Effector memory CD8-positive, alpha-beta T cell (primary cell): ENCODE measurements around the gene C2orf74.
"Not testable (repeated sequence)": the region's sequence is repeated elsewhere in the genome, so short reads cannot be mapped to it uniquely, and the experiment has no call there.

Experiments
- ATAC-seq: fragments of 150-1000 bp; cut with Tn5 transposase; replicated peaks from 2 replicates; pipeline ENCODE4 v1.10.0; 2021; ENCODE audit warnings: mild to moderate bottlenecking, moderate library complexity
- DNase-seq, 3 experiments: peaks; one replicate each; pipeline ENCODE4 v3.0.0; 2021
- H3K27ac Mint-ChIP-seq, 2 donors: one replicate each; pipeline ENCODE4 v1.8.0; 2022; ENCODE audit warnings: mild to moderate bottlenecking in 2 of 2, mixed read lengths in 2 of 2, moderate library complexity in 2 of 2
- H3K27me3 Mint-ChIP-seq, 2 donors: one replicate each; pipeline ENCODE4 v1.8.0; 2022; ENCODE audit warnings: mixed read lengths in 2 of 2
- H3K36me3 Mint-ChIP-seq: one replicate; pipeline ENCODE4 v1.8.0; 2022; ENCODE audit warnings: mild to moderate bottlenecking, moderate library complexity, mixed read lengths; ENCODE audit not compliant: insufficient read depth
- H3K4me1 Mint-ChIP-seq, 2 donors: one replicate each; pipeline ENCODE4 v1.8.0; 2022; ENCODE audit warnings: low read depth in 2 of 2, mixed read lengths in 2 of 2
- H3K4me3 Mint-ChIP-seq, 2 donors: one replicate each; pipeline ENCODE4 v1.8.0; 2022; ENCODE audit warnings: mild to moderate bottlenecking in 2 of 2, mixed read lengths in 2 of 2, moderate library complexity in 2 of 2
- H3K9me3 Mint-ChIP-seq, 2 donors: one replicate each; pipeline ENCODE4 v1.8.0; 2022; ENCODE audit warnings: mixed read lengths in 2 of 2
- total RNA-seq, 9 experiments: gene quantifications; one replicate each; lab custom pipeline; 2026; lab: John Stamatoyannopoulos, UW

C2orf74 gene
- total RNA-seq: 0 to 1.5 (median 0.28) reads per million in 9 experiments

GRCh38 chr2:61161888-61162287 is at the start of gene C2orf74:
Gene C2orf74, plus strand, starts transcription at chr2:61162188. Its CDS starts 327 bp downstream, at chr2:61162515.
- no peak within 1 kb of the TSS for H3K4me3 Mint-ChIP-seq
- H3K36me3 Mint-ChIP-seq: peaks cover 31% of the 10 kb centered on the region
- no peak for ATAC-seq

GRCh38 chr2:61114147-61114546 is 47.8 kb upstream of the C2orf74 start:
- peaks cover 7% of the 10 kb centered on the region for H3K36me3 Mint-ChIP-seq
- H3K27ac Mint-ChIP-seq: no peak overlapping the region
- no peaks in the 10 kb centered on the region for H3K4me1 Mint-ChIP-seq
- no peak for DNase-seq
- H3K4me3 Mint-ChIP-seq: no peak overlapping the region
- ATAC-seq: no peak
- no peaks in the 10 kb centered on the region for H3K27me3 Mint-ChIP-seq
- no peaks in the 10 kb centered on the region for H3K9me3 Mint-ChIP-seq

More at GRCh38 chr2:61161888-61162287, at the start of gene C2orf74:
- Mint-ChIP-seq H3K27me3 (no peaks in the 10 kb centered on the region), H3K9me3 (peaks cover 0 to 5% of the 10 kb centered on the region in 2 donors), H3K27ac (peak within 1 kb of the TSS; percentile 11 to 77), H3K4me1 (peaks cover 0 to 4% of the 10 kb centered on the region in 2 donors)
- DNase-seq: no peak

- H3K4me3 Mint-ChIP-seq: no peak overlapping the region
- no peaks in the 10 kb centered on the region for H3K9me3 Mint-ChIP-seq
- ATAC-seq: no peak
- no peak for DNase-seq
- H3K27me3 Mint-ChIP-seq: no peaks in the 10 kb centered on the region
- no peaks in the 10 kb centered on the region for H3K4me1 Mint-ChIP-seq
- peaks cover 7% of the 10 kb centered on the region for H3K36me3 Mint-ChIP-seq
- peak overlapping the region in 1 of 2 donors; percentile 20 for H3K27ac Mint-ChIP-seq
Observed at GRCh38 chr2:61116302-61116701, 45.7 kb upstream of the C2orf74 start.

- Mint-ChIP-seq H3K9me3 (no peaks in the 10 kb centered on the region), H3K27me3 (no peaks in the 10 kb centered on the region), H3K36me3 (peaks cover 7% of the 10 kb centered on the region), H3K27ac (no peak overlapping the region), H3K4me1 (no peaks in the 10 kb centered on the region), H3K4me3 (no peak overlapping the region)
- DNase-seq: no peak
- no peak for ATAC-seq
Observed at GRCh38 chr2:61117534-61117933, 44.5 kb upstream of the C2orf74 start.

GRCh38 chr2:61125123-61125710 is 36.8 kb upstream of the C2orf74 start:
- Mint-ChIP-seq H3K27me3 (no peaks in the 10 kb centered on the region), H3K4me3 (no peak overlapping the region), H3K4me1 (no peaks in the 10 kb centered on the region), H3K27ac (no peak overlapping the region), H3K9me3 (no peaks in the 10 kb centered on the region), H3K36me3 (no peaks in the 10 kb centered on the region)
- DNase-seq (no peak), ATAC-seq (no peak)

- no peaks in the 10 kb centered on the region for H3K27me3 Mint-ChIP-seq
- H3K27ac Mint-ChIP-seq: no peak overlapping the region
- H3K36me3 Mint-ChIP-seq: no peaks in the 10 kb centered on the region
- DNase-seq: no peak
- H3K9me3 Mint-ChIP-seq: no peaks in the 10 kb centered on the region
- H3K4me1 Mint-ChIP-seq: no peaks in the 10 kb centered on the region
- no peak for ATAC-seq
- H3K4me3 Mint-ChIP-seq: no peak overlapping the region
Observed at GRCh38 chr2:61125798-61126197, 36.2 kb upstream of the C2orf74 start.

- ATAC-seq, H3K4me3 Mint-ChIP-seq, DNase-seq, H3K27me3 Mint-ChIP-seq, H3K36me3 Mint-ChIP-seq, H3K9me3 Mint-ChIP-seq, H3K4me1 Mint-ChIP-seq, H3K27ac Mint-ChIP-seq: not testable (repeated sequence)
Observed at GRCh38 chr2:61128122-61128521, 33.9 kb upstream of the C2orf74 start.

GRCh38 chr2:61134141-61134540 is 27.8 kb upstream of the C2orf74 start:
- no peak for ATAC-seq
- no peaks in the 10 kb centered on the region for H3K36me3 Mint-ChIP-seq
- H3K4me3 Mint-ChIP-seq: no peak overlapping the region
- no peak for DNase-seq
- H3K9me3 Mint-ChIP-seq: no peaks in the 10 kb centered on the region
- no peak overlapping the region for H3K27ac Mint-ChIP-seq
- no peaks in the 10 kb centered on the region for H3K27me3 Mint-ChIP-seq
- H3K4me1 Mint-ChIP-seq: no peaks in the 10 kb centered on the region

- Mint-ChIP-seq H3K36me3 (no peaks in the 10 kb centered on the region), H3K9me3 (no peaks in the 10 kb centered on the region), H3K4me3 (no peak overlapping the region), H3K4me1 (no peaks in the 10 kb centered on the region), H3K27ac (no peak overlapping the region), H3K27me3 (no peaks in the 10 kb centered on the region)
- ATAC-seq (no peak), DNase-seq (no peak)
Observed at GRCh38 chr2:61135510-61135909, 26.5 kb upstream of the C2orf74 start.

- H3K36me3 Mint-ChIP-seq: peaks cover 7% of the 10 kb centered on the region
- no peaks in the 10 kb centered on the region for H3K9me3 Mint-ChIP-seq
- no peak overlapping the region for H3K27ac Mint-ChIP-seq
- no peaks in the 10 kb centered on the region for H3K27me3 Mint-ChIP-seq
- no peak for DNase-seq
- no peak for ATAC-seq
- H3K4me1 Mint-ChIP-seq: no peaks in the 10 kb centered on the region
- no peak overlapping the region for H3K4me3 Mint-ChIP-seq
Observed at GRCh38 chr2:61138859-61139258, 23.1 kb upstream of the C2orf74 start.

GRCh38 chr2:61141151-61141550 is 20.8 kb upstream of the C2orf74 start:
- Mint-ChIP-seq H3K4me3 (no peak overlapping the region), H3K9me3 (no peaks in the 10 kb centered on the region), H3K36me3 (peaks cover 13% of the 10 kb centered on the region), H3K27ac (no peak overlapping the region), H3K27me3 (no peaks in the 10 kb centered on the region), H3K4me1 (peaks cover 4 to 5% of the 10 kb centered on the region in 2 donors)
- ATAC-seq (no peak), DNase-seq (no peak)

- peak overlapping the region; percentile 93 to 95 for H3K4me3 Mint-ChIP-seq
- H3K27me3 Mint-ChIP-seq: no peaks in the 10 kb centered on the region
- peaks cover 4 to 5% of the 10 kb centered on the region in 2 donors for H3K4me1 Mint-ChIP-seq
- DNase-seq (peak; percentile 82 to 85 (median 82)), ATAC-seq (peak; percentile 89)
- peak overlapping the region; percentile 96 to 97 for H3K27ac Mint-ChIP-seq
- H3K9me3 Mint-ChIP-seq: no peaks in the 10 kb centered on the region
- peaks cover 25% of the 10 kb centered on the region for H3K36me3 Mint-ChIP-seq
Observed at GRCh38 chr2:61144697-61145268, 17.2 kb upstream of the C2orf74 start.

GRCh38 chr2:61145990-61146389 is 16.0 kb upstream of the C2orf74 start:
- DNase-seq (no peak), ATAC-seq (no peak)
- Mint-ChIP-seq H3K27ac (no peak overlapping the region), H3K4me3 (peak overlapping the region in 1 of 2 donors; percentile 93), H3K9me3 (no peaks in the 10 kb centered on the region), H3K36me3 (peaks cover 30% of the 10 kb centered on the region), H3K27me3 (no peaks in the 10 kb centered on the region), H3K4me1 (peaks cover 7 to 9% of the 10 kb centered on the region in 2 donors)

GRCh38 chr2:61148091-61148490 is 13.9 kb upstream of the C2orf74 start:
- H3K9me3 Mint-ChIP-seq, H3K4me3 Mint-ChIP-seq, ATAC-seq, H3K27ac Mint-ChIP-seq, H3K4me1 Mint-ChIP-seq, DNase-seq, H3K27me3 Mint-ChIP-seq: not testable (repeated sequence)
- H3K36me3 Mint-ChIP-seq: peaks cover 27% of the 10 kb centered on the region
